ENCODE results near the gene CCDC88B. TPM values are rescaled to one million over a fixed set of nuclear protein-coding genes. Genes with fewer than 3 reads are reported as not detected.

The CCDC88B gene
- total RNA-seq, 1 donor from 2014 or later = 137 TPM

DNA sequence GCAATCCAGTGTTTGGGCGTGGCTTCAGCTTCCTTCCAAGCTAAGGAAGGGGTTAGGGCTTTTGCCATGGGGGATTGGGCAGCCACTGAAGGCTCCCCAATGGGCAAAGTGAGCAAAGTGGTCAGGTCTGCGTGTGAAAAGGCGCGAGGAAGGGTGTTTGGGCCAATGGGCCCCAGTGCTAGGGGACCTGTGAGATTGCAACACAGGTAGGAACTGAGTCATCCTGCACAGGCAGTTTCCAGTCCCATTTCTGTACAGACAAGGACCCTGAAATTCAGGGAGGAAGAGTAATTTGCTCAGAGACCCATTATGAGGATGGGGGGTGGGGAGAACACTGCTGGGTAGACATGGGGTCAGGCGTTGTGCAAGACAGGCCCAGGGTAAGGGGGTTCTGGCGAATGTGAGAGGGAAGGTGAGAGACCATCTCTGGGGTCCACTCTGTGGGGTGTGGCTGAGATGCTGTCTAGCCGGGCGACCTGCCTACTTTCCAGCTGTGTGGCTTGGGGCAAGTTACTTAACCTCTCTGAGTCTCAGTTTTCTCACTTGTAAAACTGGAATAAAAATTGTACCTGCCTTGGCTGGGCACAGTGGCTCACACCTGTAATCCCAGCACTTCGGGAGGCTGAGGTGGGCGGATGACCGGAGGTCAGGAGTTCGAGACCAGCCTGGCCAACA is 7.3 kb downstream of the CCDC88B start:
- intact Hi-C loops (cut with micrococcal nuclease) = no loop called here
- Mint-ChIP-seq H3K9me3 (no peaks in the 10 kb centered on the region), H3K27ac (peak overlapping the region; percentile 7), H3K36me3 (ENCODE audit: low read depth) (peaks cover 18% of the 10 kb centered on the region), H3K27me3 (ENCODE audit: insufficient read depth) (no peaks in the 10 kb centered on the region), H3K4me1 (ENCODE audit: low read depth) (no peaks in the 10 kb centered on the region), H3K4me3 (no peak overlapping the region)
- DNase-seq (ENCODE audit: low spot score) = no peak

DNA sequence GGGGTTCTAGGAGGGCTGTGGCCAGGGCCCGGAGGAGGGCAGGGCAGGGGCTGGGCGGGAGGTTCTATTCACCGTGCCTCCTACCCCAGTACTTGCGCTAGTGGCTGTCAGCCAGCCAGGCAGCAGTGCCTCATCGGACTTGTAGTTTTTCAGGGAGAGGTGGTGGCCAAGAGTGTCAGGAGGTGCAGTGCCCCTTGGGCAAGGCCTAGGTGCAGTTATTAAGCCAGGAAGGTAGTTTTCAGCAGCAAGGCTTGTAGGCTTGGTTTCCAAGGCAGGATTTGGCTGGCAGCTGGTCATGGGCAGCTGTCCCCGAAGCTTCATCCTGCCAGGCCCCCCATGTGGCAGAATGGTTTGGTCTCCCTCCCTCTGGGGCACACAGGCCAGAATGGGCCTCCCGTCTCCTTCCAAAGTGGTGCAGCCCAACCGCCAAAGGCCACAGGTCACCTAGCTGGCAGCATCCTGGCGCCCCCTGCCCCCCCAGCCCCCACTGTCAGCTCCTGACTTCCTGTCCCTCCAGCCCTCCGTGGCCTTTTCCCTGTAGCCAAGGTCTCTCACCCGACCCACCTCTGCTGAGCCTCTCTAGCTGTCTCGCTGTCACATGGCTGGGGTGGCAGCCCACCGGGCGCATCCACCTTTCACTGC is 8.5 kb downstream of the CCDC88B start:
- Mint-ChIP-seq H3K27me3 (ENCODE audit: insufficient read depth) (no peaks in the 10 kb centered on the region), H3K36me3 (ENCODE audit: low read depth) (peaks cover 16% of the 10 kb centered on the region), H3K9me3 (no peaks in the 10 kb centered on the region), H3K4me3 (no peak overlapping the region), H3K27ac (no peak overlapping the region), H3K4me1 (ENCODE audit: low read depth) (no peaks in the 10 kb centered on the region)
- DNase-seq (ENCODE audit: low spot score) = no peak
- intact Hi-C loops (cut with micrococcal nuclease) = no loop called here

DNA sequence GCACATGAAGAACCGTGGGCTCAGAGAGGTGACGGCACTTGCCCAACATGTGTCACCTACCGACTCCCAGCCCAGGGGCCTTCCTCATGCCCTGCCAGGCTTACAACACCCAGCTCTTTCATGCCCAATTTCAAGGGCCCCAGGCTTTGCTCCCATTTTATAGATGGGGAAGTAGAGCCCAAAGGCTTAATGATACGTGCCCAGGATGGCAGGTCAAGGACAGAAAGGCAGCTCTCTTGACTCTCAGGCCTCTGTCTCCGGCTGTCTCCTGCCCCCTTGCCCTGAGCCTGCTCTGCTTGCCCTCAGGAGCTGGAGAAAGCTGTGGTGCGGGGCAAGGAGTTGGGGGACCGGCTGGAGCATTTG is 9.0 kb downstream of the CCDC88B start:
- Mint-ChIP-seq H3K27me3 (ENCODE audit: insufficient read depth) (no peaks in the 10 kb centered on the region), H3K4me3 (no peak overlapping the region), H3K36me3 (ENCODE audit: low read depth) (peaks cover 16% of the 10 kb centered on the region), H3K9me3 (no peaks in the 10 kb centered on the region), H3K4me1 (ENCODE audit: low read depth) (no peaks in the 10 kb centered on the region), H3K27ac (no peak overlapping the region)
- DNase-seq (ENCODE audit: low spot score) = no peak
- intact Hi-C loops (cut with micrococcal nuclease) = no loop called here

DNA sequence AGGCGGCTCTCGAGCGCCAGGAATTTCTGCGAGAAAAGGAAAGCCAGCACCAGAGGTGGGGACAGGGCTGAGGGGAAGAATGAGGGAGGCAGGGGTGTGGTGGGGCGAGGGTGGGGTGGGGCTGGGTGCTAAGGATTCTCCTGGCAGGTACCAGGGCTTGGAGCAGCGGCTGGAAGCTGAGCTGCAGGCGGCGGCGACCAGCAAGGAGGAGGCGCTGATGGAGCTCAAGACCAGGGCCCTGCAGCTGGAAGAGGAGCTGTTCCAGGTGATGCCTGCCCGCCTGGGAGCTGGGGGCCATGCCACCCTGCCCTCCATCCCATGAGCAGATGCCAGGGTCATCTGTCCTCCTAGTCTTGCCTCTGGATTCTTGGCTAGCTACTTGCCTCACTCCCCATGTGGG is 9.4 kb downstream of the CCDC88B start:
- Mint-ChIP-seq H3K27ac (no peak overlapping the region), H3K4me1 (ENCODE audit: low read depth) (no peaks in the 10 kb centered on the region), H3K4me3 (no peak overlapping the region), H3K36me3 (ENCODE audit: low read depth) (peaks cover 16% of the 10 kb centered on the region), H3K9me3 (no peaks in the 10 kb centered on the region), H3K27me3 (ENCODE audit: insufficient read depth) (no peaks in the 10 kb centered on the region)
- DNase-seq (ENCODE audit: low spot score) = no peak
- intact Hi-C loops (cut with micrococcal nuclease) = no loop called here

DNA sequence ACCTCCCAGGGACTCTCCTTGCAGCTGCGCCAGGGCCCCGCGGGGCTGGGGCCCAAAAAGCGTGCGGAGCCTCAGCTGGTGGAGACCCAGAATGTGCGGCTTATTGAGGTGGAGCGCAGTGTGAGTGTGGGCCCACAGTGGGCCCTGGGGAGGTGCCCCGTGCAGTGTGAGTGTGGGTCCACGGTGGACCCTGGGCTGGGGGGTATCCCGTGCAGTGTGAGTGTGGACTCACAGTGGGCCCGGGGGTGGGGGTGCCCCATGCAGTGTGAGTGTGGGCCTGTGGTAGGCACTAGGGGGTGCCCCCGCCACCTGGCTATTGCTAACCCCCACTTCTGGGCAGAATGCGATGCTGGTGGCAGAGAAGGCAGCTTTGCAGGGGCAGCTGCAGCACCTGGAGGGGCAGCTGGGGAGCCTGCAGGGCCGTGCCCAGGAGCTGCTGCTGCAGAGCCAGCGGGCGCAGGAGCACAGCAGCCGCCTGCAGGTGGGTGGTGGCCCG is 11.2 kb downstream of the CCDC88B start:
- Mint-ChIP-seq H3K27ac (no peak overlapping the region), H3K36me3 (ENCODE audit: low read depth) (peaks cover 11% of the 10 kb centered on the region), H3K4me1 (ENCODE audit: low read depth) (no peaks in the 10 kb centered on the region), H3K27me3 (ENCODE audit: insufficient read depth) (no peaks in the 10 kb centered on the region), H3K9me3 (no peaks in the 10 kb centered on the region), H3K4me3 (no peak overlapping the region)
- intact Hi-C loops (cut with micrococcal nuclease) = no loop called here
- no peak for DNase-seq (ENCODE audit: low spot score)

DNA sequence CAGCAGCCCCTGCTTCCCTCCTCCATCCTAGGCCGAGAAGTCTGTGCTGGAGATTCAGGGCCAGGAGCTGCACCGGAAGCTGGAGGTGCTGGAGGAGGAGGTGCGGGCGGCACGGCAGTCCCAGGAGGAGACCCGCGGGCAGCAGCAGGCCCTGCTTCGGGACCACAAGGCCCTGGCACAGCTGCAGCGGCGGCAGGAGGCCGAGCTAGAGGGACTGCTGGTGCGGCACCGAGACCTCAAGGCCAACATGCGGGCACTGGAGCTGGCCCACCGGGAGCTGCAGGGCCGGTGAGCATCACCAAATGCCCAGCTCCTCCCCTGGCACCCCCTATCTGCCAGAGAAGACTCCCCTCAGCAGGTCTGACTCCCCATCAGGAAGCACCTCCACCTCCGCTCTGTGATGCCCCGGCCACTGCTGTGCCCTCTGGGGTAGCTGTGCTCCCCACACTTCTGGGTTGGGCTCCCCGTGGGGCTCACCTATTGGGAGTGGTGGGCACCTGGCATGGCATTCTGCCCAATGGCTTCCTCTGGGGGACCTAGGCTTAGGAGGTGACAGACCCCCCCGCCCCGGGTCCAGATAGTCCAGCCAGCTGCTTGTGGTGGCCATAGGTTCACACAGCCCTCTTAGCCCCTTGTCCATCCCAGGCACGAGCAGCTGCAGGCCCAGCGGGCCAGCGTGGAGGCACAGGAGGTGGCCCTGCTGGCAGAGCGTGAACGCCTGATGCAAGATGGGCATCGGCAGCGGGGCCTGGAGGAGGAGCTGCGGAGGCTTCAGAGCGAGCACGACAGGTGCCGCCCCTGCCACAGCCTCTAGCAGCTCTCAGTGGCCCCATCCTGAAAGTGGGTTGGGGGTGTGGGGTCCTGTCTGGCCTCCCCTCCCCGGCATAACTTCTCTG is 12.3 kb downstream of the CCDC88B start:
- intact Hi-C loops (cut with micrococcal nuclease) = no loop called here
- peaks cover 5% of the 10 kb centered on the region for H3K4me1 Mint-ChIP-seq (ENCODE audit: low read depth)
- H3K9me3 Mint-ChIP-seq = no peaks in the 10 kb centered on the region
- no peak for DNase-seq (ENCODE audit: low spot score)
- H3K27ac Mint-ChIP-seq = no peak overlapping the region
- H3K36me3 Mint-ChIP-seq (ENCODE audit: low read depth) = peaks cover 9% of the 10 kb centered on the region
- H3K4me3 Mint-ChIP-seq = no peak overlapping the region
- H3K27me3 Mint-ChIP-seq (ENCODE audit: insufficient read depth) = no peaks in the 10 kb centered on the region

DNA sequence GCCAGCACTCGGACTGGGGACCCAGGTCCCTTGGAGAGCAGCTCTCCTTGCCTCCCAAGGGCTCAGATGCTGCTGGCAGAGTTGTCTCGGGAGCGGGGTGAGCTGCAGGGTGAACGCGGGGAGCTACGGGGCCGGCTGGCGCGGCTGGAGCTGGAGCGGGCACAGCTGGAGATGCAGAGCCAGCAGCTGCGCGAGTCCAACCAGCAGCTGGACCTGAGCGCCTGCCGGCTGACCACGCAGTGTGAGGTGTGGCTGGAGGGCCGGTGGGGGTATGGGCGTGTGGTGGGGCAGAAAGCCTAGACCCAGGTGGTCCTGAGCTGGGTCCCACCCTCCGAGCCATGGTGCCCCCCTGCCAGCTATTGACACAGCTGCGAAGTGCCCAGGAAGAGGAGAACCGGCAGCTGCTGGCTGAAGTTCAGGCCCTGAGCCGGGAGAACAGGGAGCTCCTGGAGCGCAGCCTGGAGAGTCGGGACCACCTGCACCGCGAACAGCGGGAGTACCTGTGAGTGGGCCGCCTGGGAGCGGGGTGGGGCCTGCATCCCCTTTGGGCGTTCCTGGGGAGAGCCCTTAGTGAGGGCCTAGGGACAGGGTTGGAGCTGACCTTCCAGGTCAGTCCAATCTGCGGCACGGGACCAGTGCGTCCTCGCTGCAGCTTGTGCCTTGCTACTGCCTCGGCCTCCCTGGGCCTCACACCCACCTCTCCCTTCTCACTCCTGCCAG is 13.2 kb downstream of the CCDC88B start:
- Mint-ChIP-seq H3K27ac (no peak overlapping the region), H3K9me3 (no peaks in the 10 kb centered on the region), H3K27me3 (ENCODE audit: insufficient read depth) (no peaks in the 10 kb centered on the region), H3K36me3 (ENCODE audit: low read depth) (peaks cover 8% of the 10 kb centered on the region), H3K4me3 (no peak overlapping the region), H3K4me1 (ENCODE audit: low read depth) (peaks cover 13% of the 10 kb centered on the region)
- intact Hi-C loops (cut with micrococcal nuclease) = no loop called here
- DNase-seq (ENCODE audit: low spot score) = no peak

DNA sequence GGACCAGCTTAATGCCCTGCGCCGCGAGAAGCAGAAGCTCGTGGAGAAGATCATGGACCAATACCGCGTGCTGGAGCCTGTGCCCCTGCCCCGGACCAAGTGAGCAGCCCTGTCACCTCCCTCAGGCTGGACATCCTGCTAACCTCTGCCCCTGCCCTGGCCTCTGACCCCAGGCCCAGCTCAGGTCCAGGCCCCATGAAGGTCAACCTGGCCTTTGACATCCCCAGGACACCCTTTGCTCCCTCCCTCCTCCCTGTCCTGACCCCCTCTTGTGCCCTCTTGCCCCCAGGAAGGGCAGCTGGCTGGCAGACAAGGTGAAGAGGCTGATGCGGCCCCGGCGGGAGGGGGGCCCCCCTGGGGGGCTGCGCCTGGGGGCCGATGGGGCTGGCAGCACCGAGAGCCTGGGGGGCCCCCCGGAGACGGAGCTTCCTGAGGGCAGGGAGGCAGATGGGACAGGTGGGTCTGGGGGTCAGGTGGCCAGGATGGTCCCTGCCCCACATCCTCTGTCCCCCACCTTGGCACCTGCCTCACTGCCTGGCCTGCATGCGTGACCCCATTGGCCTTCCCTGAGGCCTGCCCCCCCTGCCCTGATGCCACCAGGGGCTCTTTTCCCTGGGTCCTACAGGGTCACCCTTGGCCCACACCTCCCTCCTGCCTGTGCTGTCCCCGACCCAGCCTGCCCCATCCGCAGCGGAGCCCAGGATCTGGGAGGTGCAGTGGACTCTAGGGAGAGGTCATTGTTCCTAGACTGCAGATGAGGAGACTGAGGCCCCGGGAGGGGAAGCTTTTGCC is 13.9 kb downstream of the CCDC88B start:
- DNase-seq (ENCODE audit: low spot score) = no peak
- Mint-ChIP-seq H3K27me3 (ENCODE audit: insufficient read depth) (no peaks in the 10 kb centered on the region), H3K36me3 (ENCODE audit: low read depth) (peaks cover 8% of the 10 kb centered on the region), H3K4me3 (no peak overlapping the region), H3K9me3 (no peaks in the 10 kb centered on the region), H3K27ac (no peak overlapping the region), H3K4me1 (ENCODE audit: low read depth) (peaks cover 13% of the 10 kb centered on the region)
- intact Hi-C loops (cut with micrococcal nuclease) = no loop called here

DNA sequence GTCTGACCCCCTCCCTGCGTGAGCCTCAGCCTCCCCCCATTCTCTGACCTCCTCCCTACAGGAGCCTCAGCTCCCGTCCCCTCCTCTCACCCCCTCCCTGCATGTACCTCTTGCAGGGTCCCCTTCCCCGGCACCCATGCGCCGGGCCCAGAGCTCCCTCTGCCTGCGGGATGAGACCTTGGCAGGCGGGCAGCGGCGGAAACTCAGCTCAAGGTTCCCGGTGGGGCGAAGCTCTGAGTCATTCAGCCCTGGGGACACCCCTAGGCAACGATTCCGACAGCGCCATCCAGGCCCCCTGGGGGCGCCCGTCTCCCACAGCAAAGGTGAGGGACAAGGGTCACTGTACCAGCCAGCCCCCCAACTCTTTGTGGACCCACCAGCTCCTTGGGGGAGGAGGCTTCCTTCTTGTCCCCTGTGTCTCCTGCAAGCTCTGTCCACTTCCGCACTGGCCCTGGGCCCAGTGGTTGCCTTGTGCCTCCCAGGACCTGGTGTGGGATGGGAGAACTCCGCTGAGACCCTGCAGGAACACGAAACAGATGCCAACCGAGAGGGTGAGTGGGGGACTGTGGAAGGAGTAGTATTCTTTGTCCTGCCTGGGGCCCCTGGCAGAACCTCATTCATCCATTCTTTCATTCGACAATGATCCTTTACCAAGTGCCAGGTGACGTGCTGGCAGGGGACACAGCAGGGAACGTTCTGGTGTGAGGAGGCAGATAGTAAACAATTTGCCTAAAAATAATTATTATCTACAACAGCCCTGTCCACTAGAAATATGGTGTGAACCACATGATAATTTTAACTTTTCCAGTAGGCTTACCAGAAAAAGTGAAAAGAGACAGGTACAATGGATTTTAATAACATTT is 15.3 kb downstream of the CCDC88B start:
- no peak overlapping the region for H3K4me3 Mint-ChIP-seq
- no peak for DNase-seq (ENCODE audit: low spot score)

DNA sequence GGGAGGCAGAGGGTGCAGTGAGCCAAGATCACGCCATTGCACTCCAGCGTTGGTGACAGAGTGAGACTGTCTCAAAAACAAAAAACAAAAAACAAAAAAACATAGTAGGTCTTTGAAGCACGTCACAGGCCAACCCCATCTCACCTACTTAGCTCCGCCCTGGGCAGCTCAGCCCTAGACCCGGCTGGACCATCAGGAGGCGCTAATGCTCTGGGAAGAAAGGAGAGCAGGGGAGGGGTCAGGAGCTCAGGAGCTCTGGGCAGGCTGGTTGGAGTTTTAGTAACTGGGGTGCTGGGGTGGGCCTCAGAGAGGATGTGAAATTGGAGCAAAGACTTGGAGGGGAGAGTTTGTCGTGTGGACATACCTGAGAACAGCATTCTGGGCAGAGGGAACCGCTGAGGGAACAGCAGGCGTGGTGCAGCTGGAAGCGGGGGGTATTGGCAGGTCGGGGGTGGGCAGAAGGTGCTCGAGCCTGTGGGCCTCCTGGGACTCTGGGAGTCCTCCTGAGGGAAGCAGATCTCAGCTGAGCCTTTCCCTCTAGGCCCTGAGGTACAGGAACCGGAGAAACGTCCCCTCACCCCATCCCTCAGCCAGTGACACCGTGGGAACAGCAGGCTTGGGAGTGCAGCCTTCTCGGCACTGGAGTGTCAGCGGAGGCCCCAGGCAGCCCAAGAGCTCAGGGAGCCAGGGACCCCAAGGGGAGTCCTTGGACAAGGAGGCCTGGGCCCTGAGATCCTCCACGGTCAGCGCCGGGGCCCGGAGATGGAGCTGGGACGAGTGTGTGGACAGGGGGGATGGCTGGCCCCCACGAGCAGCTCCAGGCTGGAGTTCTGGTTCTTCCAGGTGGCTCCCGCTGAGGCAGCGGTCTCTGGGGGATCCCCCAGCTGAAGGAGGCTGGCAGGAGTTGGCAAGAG is 16.8 kb downstream of the CCDC88B start:
- peak overlapping the region; percentile 40 for H3K4me3 Mint-ChIP-seq
- H3K27ac Mint-ChIP-seq = no peak overlapping the region
- peaks cover 30% of the 10 kb centered on the region for H3K4me1 Mint-ChIP-seq (ENCODE audit: low read depth)
- H3K27me3 Mint-ChIP-seq (ENCODE audit: insufficient read depth) = no peaks in the 10 kb centered on the region
- intact Hi-C loops (cut with micrococcal nuclease) = loop anchor here (5.0 kb wide), 1 partner anchor 104 kb away; the partner anchor contains the start of gene PLCB3
- H3K9me3 Mint-ChIP-seq = no peaks in the 10 kb centered on the region
- peaks cover 22% of the 10 kb centered on the region for H3K36me3 Mint-ChIP-seq (ENCODE audit: low read depth)
- DNase-seq (ENCODE audit: low spot score) = no peak

More for the DNA sequence above, 15.3 kb downstream of the CCDC88B start:
- Mint-ChIP-seq H3K27ac (no peak overlapping the region), H3K27me3 (ENCODE audit: insufficient read depth) (no peaks in the 10 kb centered on the region), H3K36me3 (ENCODE audit: low read depth) (peaks cover 13% of the 10 kb centered on the region), H3K9me3 (no peaks in the 10 kb centered on the region), H3K4me1 (ENCODE audit: low read depth) (peaks cover 23% of the 10 kb centered on the region)
- intact Hi-C loops (cut with micrococcal nuclease) = loop anchor here (5.0 kb wide), 1 partner anchor 103 kb away; the partner anchor contains the start of gene PLCB3

Measured in activated T-helper 1 cell treated with anti-CD3 and anti-CD28 coated beads, Interleukin-12 subunit alpha, Interleukin-12 subunit beta, Interleukin-2, Interleukin-4 antibody, amounts not matched to agents 30 ng/mL and 10 ng/mL and 1 ng/mL, durations not matched to agents 14 hours and 24 hours and 36 hours (primary cell).